B cell (primary cell): ENCODE measurements around the gene ASXL2.

Source experiments
- EZH2 ChIP-seq: IDR thresholded peaks from 2 replicates; pipeline ENCODE4 v1.6.1; 2012; ENCODE audit warnings: borderline replicate concordance, low read depth, mild to moderate bottlenecking, moderate library complexity, low read length; ENCODE audit not compliant: insufficient read depth, poor library complexity, severe bottlenecking
- TF ChIP-seq, protein P1 (sequence below): fragments of 200-600 bp; IDR thresholded peaks from one replicate; pipeline ENCODE4 v1.8.0; 2022; ENCODE audit warnings: antibody characterized with exemption, mild to moderate bottlenecking

DNA sequence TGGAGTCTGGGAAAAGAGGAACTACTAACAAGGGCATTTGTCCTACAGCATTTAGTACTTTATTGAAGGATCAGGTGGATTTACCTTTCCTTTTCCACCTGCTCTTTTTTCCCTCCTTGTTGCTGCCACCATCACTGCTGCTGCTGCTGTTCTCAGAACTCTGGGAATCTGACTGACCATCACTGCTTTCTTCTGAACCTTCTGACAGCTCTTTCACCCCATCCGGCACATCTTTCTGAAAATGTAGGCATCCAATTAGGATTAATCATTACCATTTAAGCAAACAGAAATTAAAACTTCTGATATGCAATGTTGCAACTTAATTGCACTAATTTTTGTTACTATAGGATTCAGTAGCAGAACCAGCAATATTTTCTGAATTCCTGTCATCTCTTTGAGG is 79.0 kb downstream of the ASXL2 start:
- TF ChIP-seq, protein P1, sequence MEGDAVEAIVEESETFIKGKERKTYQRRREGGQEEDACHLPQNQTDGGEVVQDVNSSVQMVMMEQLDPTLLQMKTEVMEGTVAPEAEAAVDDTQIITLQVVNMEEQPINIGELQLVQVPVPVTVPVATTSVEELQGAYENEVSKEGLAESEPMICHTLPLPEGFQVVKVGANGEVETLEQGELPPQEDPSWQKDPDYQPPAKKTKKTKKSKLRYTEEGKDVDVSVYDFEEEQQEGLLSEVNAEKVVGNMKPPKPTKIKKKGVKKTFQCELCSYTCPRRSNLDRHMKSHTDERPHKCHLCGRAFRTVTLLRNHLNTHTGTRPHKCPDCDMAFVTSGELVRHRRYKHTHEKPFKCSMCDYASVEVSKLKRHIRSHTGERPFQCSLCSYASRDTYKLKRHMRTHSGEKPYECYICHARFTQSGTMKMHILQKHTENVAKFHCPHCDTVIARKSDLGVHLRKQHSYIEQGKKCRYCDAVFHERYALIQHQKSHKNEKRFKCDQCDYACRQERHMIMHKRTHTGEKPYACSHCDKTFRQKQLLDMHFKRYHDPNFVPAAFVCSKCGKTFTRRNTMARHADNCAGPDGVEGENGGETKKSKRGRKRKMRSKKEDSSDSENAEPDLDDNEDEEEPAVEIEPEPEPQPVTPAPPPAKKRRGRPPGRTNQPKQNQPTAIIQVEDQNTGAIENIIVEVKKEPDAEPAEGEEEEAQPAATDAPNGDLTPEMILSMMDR = no peak
- TF ChIP-seq EZH2 = no peak
